IPS-20b (cell line): ENCODE data around the gene VARS1.
A peak's percentile ranks its signal among the peaks of the same experiment; 100 is the strongest.
"Not testable (repeated sequence)": the region's sequence is repeated elsewhere in the genome, so short reads cannot be mapped to it uniquely, and the experiment has no call there.

ENCODE experiments used
- H3K27ac ChIP-seq: one replicate; pipeline ENCODE4 v1.5.1; 2013; ENCODE audit warnings: low read length
- H3K27me3 ChIP-seq: 2 replicates; pipeline ENCODE4 v1.6.1; 2013; ENCODE audit warnings: mild to moderate bottlenecking, low read length, inconsistent platforms; ENCODE audit not compliant: insufficient read depth
- H3K36me3 ChIP-seq: 2 replicates; pipeline ENCODE4 v1.6.1; 2013; ENCODE audit warnings: low read depth, mild to moderate bottlenecking, inconsistent platforms, low read length, moderate library complexity; ENCODE audit not compliant: insufficient read depth
- H3K4me1 ChIP-seq: 2 replicates; pipeline ENCODE4 v1.6.1; 2013; ENCODE audit warnings: mild to moderate bottlenecking, control low read depth, inconsistent platforms, low read length, moderate library complexity; ENCODE audit not compliant: insufficient read depth
- H3K4me3 ChIP-seq: 2 replicates; pipeline ENCODE4 v1.5.1; 2013; ENCODE audit warnings: mild to moderate bottlenecking, low read length, inconsistent platforms
- H3K9ac ChIP-seq: 2 replicates; pipeline ENCODE4 v1.6.1; 2013; ENCODE audit warnings: low read depth, mild to moderate bottlenecking, inconsistent platforms, low read length, moderate library complexity
- H3K9me3 ChIP-seq: 2 replicates; pipeline ENCODE4 v1.6.1; 2013; ENCODE audit warnings: mild to moderate bottlenecking, low read depth, low read length, inconsistent platforms; ENCODE audit not compliant: insufficient read depth

Gene VARS1

GRCh38 chr6:31819871-31820299 is 24.3 kb upstream of the VARS1 start:
- Histone ChIP-seq H3K4me1 (peaks cover 15% of the 10 kb centered on the region; the same call in 1 of the 2 replicates), H3K4me3 (no peak overlapping the region), H3K9ac (no peak overlapping the region), H3K36me3 (no peaks in the 10 kb centered on the region), H3K9me3 (no peaks in the 10 kb centered on the region), H3K27ac (no peak overlapping the region), H3K27me3 (no peaks in the 10 kb centered on the region)

GRCh38 chr6:31817929-31818511 is 22.5 kb upstream of the VARS1 start:
- H3K9me3 ChIP-seq, H3K27ac ChIP-seq, H3K27me3 ChIP-seq, H3K36me3 ChIP-seq, H3K9ac ChIP-seq: not testable (repeated sequence)
- Histone ChIP-seq H3K4me3 (peak overlapping the region; percentile 31; the same call in 1 of the 2 replicates), H3K4me1 (peaks cover 16% of the 10 kb centered on the region; the same call in 1 of the 2 replicates)

GRCh38 chr6:31817133-31817928 is 21.8 kb upstream of the VARS1 start:
- H3K9me3 ChIP-seq, H3K9ac ChIP-seq, H3K27me3 ChIP-seq, H3K36me3 ChIP-seq, H3K27ac ChIP-seq: not testable (repeated sequence)
- Histone ChIP-seq H3K4me1 (peaks cover 12% of the 10 kb centered on the region; the same call in 1 of the 2 replicates), H3K4me3 (peak overlapping the region; percentile 31; the same call in 1 of the 2 replicates)

- H3K4me1 ChIP-seq, result peaks cover 7% of the 10 kb centered on the region; the same call in 1 of the 2 replicates
- no peaks in the 10 kb centered on the region for H3K27me3 ChIP-seq
- peak within 1 kb of the TSS; percentile 88 for H3K4me3 ChIP-seq
- no peaks in the 10 kb centered on the region for H3K36me3 ChIP-seq
- H3K9ac ChIP-seq, result peak within 1 kb of the TSS; percentile 93; the same call in 1 of the 2 replicates
- no peaks in the 10 kb centered on the region for H3K9me3 ChIP-seq
- H3K27ac ChIP-seq, result peak within 1 kb of the TSS; percentile 96
These were observed 19.7 kb upstream of the VARS1 start, which contains the start of the genes HSPA1A and HSPA1L for GRCh38 chr6:31815025-31815838. Gene HSPA1A (plus strand): TSS chr6:31815543. CDS start chr6:31815757, 214 bp downstream. Gene HSPA1L (minus strand): TSS chr6:31815283. CDS start chr6:31811972, 3,311 bp downstream.

GRCh38 chr6:31814677-31815024 is 19.1 kb upstream of the VARS1 start:
- peak overlapping the region; percentile 88 for H3K4me3 ChIP-seq
- peak overlapping the region; percentile 96 for H3K27ac ChIP-seq
- H3K36me3 ChIP-seq, result no peaks in the 10 kb centered on the region
- peaks cover 7% of the 10 kb centered on the region; the same call in 1 of the 2 replicates for H3K4me1 ChIP-seq
- H3K27me3 ChIP-seq, result no peaks in the 10 kb centered on the region
- peak overlapping the region; percentile 93; the same call in 1 of the 2 replicates for H3K9ac ChIP-seq
- no peaks in the 10 kb centered on the region for H3K9me3 ChIP-seq

- Histone ChIP-seq H3K9ac (peak overlapping the region; percentile 71; the same call in 1 of the 2 replicates), H3K36me3 (no peaks in the 10 kb centered on the region), H3K27me3 (no peaks in the 10 kb centered on the region), H3K27ac (no peak overlapping the region), H3K9me3 (no peaks in the 10 kb centered on the region), H3K4me1 (peaks cover 7% of the 10 kb centered on the region; the same call in 1 of the 2 replicates), H3K4me3 (peak overlapping the region; percentile 56)
These were observed 17.9 kb upstream of the VARS1 start for GRCh38 chr6:31813465-31813849.

- no peak overlapping the region for H3K4me3 ChIP-seq
- H3K4me1 ChIP-seq, result peaks cover 4% of the 10 kb centered on the region; the same call in 1 of the 2 replicates
- no peaks in the 10 kb centered on the region for H3K27me3 ChIP-seq
- H3K9ac ChIP-seq, result no peak overlapping the region
- no peaks in the 10 kb centered on the region for H3K36me3 ChIP-seq
- no peaks in the 10 kb centered on the region for H3K9me3 ChIP-seq
- H3K27ac ChIP-seq, result no peak overlapping the region
These were observed 16.1 kb upstream of the VARS1 start for GRCh38 chr6:31811645-31812044.

GRCh38 chr6:31808599-31808998 is 13.0 kb upstream of the VARS1 start:
- H3K27ac ChIP-seq, result not testable (repeated sequence)

GRCh38 chr6:31806470-31807272 is 11.1 kb upstream of the VARS1 start, which contains the start of gene LSM2:
Gene LSM2 (minus strand): TSS chr6:31806966. CDS start chr6:31806757, 209 bp downstream.
- Histone ChIP-seq H3K4me1 (peaks cover 5% of the 10 kb centered on the region), H3K27me3 (no peaks in the 10 kb centered on the region), H3K4me3 (peak within 1 kb of the TSS; percentile 96), H3K27ac (peak within 1 kb of the TSS; percentile 85), H3K9me3 (no peaks in the 10 kb centered on the region), H3K36me3 (peaks cover 15% of the 10 kb centered on the region; the same call in 1 of the 2 replicates), H3K9ac (peak within 1 kb of the TSS; percentile 98)

More at GRCh38 chr6:31808599-31808998, 13.0 kb upstream of the VARS1 start:
- not testable (repeated sequence) for H3K9me3 ChIP-seq, H3K27me3 ChIP-seq, H3K4me1 ChIP-seq, H3K9ac ChIP-seq, H3K36me3 ChIP-seq, H3K4me3 ChIP-seq

GRCh38 chr6:31805939-31806469 is 10.5 kb upstream of the VARS1 start:
- Histone ChIP-seq H3K9ac (peak overlapping the region; percentile 98), H3K36me3 (peaks cover 21% of the 10 kb centered on the region; the same call in 1 of the 2 replicates), H3K4me3 (peak overlapping the region; percentile 96), H3K9me3 (no peaks in the 10 kb centered on the region), H3K27me3 (no peaks in the 10 kb centered on the region), H3K27ac (peak overlapping the region; percentile 85), H3K4me1 (peaks cover 5% of the 10 kb centered on the region)
